Neural cell (in vitro differentiated cells): ENCODE data around the gene ZXDA. TPM values are rescaled to one million over a fixed set of nuclear protein-coding genes. Genes with fewer than 3 reads are reported as not detected.
"Not testable (repeated sequence)": the region's sequence is repeated elsewhere in the genome, so short reads cannot be mapped to it uniquely, and the experiment has no call there.

ENCODE experiments used
- H2AFZ ChIP-seq: fragments of 200-600, 300-800 bp; sonication (generic), shearing (Covaris generic); 2 replicates; pipeline ENCODE4 v1.6.0; 2014; ENCODE audit warnings: low read depth, mild to moderate bottlenecking, antibody characterized with exemption, low read length, moderate library complexity
- H3F3A ChIP-seq: fragments of 200-600 bp; shearing (Covaris generic); 2 replicates; pipeline ENCODE4 v1.6.1; 2016; ENCODE audit warnings: mild to moderate bottlenecking, moderate library complexity, mixed read lengths, antibody characterized with exemption, low read length; ENCODE audit not compliant: insufficient read depth, poor library complexity, severe bottlenecking
- H3K27ac ChIP-seq: fragments of 200-600, 300-800 bp; sonication (generic), shearing (Covaris generic); 2 replicates; pipeline ENCODE4 v1.5.1; 2014; ENCODE audit warnings: mild to moderate bottlenecking, low read length, moderate library complexity
- H3K27me3 ChIP-seq: fragments of 300-800, 200-600 bp; sonication (generic), shearing (Covaris generic); 2 replicates; pipeline ENCODE4 v1.6.0; 2014; ENCODE audit warnings: mild to moderate bottlenecking, low read depth, low read length, moderate library complexity; ENCODE audit not compliant: insufficient read depth
- H3K36me3 ChIP-seq: fragments of 300-800, 200-600 bp; sonication (generic), shearing (Covaris generic); 2 replicates; pipeline ENCODE4 v1.5.1; 2014; ENCODE audit warnings: mild to moderate bottlenecking, antibody characterized with exemption, low read length, moderate library complexity; ENCODE audit not compliant: insufficient read depth
- H3K4me2 ChIP-seq: fragments of 300-800, 200-600 bp; sonication (generic), shearing (Covaris generic); 2 replicates; pipeline ENCODE4 v1.6.0; 2014; ENCODE audit warnings: mild to moderate bottlenecking, low read length
- H3K4me3 ChIP-seq: fragments of 300-800, 200-600 bp; sonication (generic), shearing (Covaris generic); 2 replicates; pipeline ENCODE4 v1.5.1; 2014; ENCODE audit warnings: mild to moderate bottlenecking, low read length, moderate library complexity
- H3K79me2 ChIP-seq: fragments of 200-600 bp; shearing (Covaris generic); replicated peaks from 2 replicates; pipeline ENCODE4 v1.6.0; 2014; ENCODE audit warnings: mild to moderate bottlenecking, low read length, moderate library complexity; ENCODE audit not compliant: insufficient read depth
- H3K9ac ChIP-seq: fragments of 300-800, 200-600 bp; sonication (generic), shearing (Covaris generic); 2 replicates; pipeline ENCODE4 v1.6.1; 2016; ENCODE audit warnings: mild to moderate bottlenecking, low read length, mixed read lengths
- H3K9me2 ChIP-seq: fragments of 200-600 bp; shearing (Covaris generic); 2 replicates; pipeline ENCODE4 v1.6.1; 2016; ENCODE audit warnings: mild to moderate bottlenecking, low read length, mixed read lengths; ENCODE audit not compliant: insufficient read depth
- H3K9me3 ChIP-seq: fragments of 200-600, 300-800 bp; sonication (generic), shearing (Covaris generic); 2 replicates; pipeline ENCODE4 v1.6.1; 2016; ENCODE audit warnings: mild to moderate bottlenecking, mixed run types, low read length, moderate library complexity, mixed read lengths
- H4K20me1 ChIP-seq: fragments of 200-600 bp; shearing (Covaris generic); 2 replicates; pipeline ENCODE4 v1.6.1; 2016; ENCODE audit warnings: mild to moderate bottlenecking, mixed run types; ENCODE audit not compliant: insufficient read depth
- EZH2 ChIP-seq: fragments of 200-600, 300-800 bp; shearing (Covaris generic), sonication (generic); IDR thresholded peaks from 2 replicates; pipeline ENCODE4 v1.6.1; 2014; ENCODE audit warnings: antibody characterized with exemption, low read length, borderline replicate concordance, mild to moderate bottlenecking; ENCODE audit not compliant: insufficient read depth, poor library complexity, severe bottlenecking
- REST ChIP-seq: IDR thresholded peaks from 2 replicates; pipeline ENCODE4 v1.6.1; 2012; ENCODE audit warnings: borderline replicate concordance
- TAF1 ChIP-seq: IDR thresholded peaks from 2 replicates; pipeline ENCODE4 v1.6.1; 2012; ENCODE audit warnings: low read depth
- polyA plus RNA-seq: library from polyadenylated mRNA; depleted of rRNA; stranded (reverse); fragments of >200 nt; gene quantifications from 2 replicates; pipeline ENCODE4 v1.2.3, GENCODE V29; 2014

Gene ZXDA
- polyA plus RNA-seq, 1 donor from 2014 or later, result not detected

GRCh38 chrX:57918750-57919436, 8.6 kb upstream of the ZXDA start:
- Histone ChIP-seq H3K27ac (no peak overlapping the region), H3K4me2 (no peak overlapping the region), H3K36me3 (no peaks in the 10 kb centered on the region), H3K9me2 (no peaks in the 10 kb centered on the region), H3K27me3 (no peaks in the 10 kb centered on the region), H3K9me3 (no peaks in the 10 kb centered on the region), H3K79me2 (no peaks in the 10 kb centered on the region), H3K4me3 (no peak overlapping the region), H3K9ac (no peak overlapping the region), H2AFZ (no peak overlapping the region), H4K20me1 (no peaks in the 10 kb centered on the region), H3F3A (no peaks in the 10 kb centered on the region)
- no peak for TF ChIP-seq TAF1

- Histone ChIP-seq H3K4me3 (no peak overlapping the region), H3K36me3 (no peaks in the 10 kb centered on the region), H2AFZ (no peak overlapping the region), H3K9ac (no peak overlapping the region), H3K9me3 (no peaks in the 10 kb centered on the region), H3K4me2 (no peak overlapping the region), H3K27me3 (no peaks in the 10 kb centered on the region), H3F3A (no peaks in the 10 kb centered on the region), H3K9me2 (no peaks in the 10 kb centered on the region), H4K20me1 (no peaks in the 10 kb centered on the region), H3K79me2 (no peaks in the 10 kb centered on the region), H3K27ac (no peak overlapping the region)
- TF ChIP-seq EZH2, result no peak
- TF ChIP-seq REST, result no peak
These were observed 5.4 kb upstream of the ZXDA start for GRCh38 chrX:57915680-57916079.

- H3K9me3 ChIP-seq, H2AFZ ChIP-seq, H3K9me2 ChIP-seq, H3K4me3 ChIP-seq, H3K79me2 ChIP-seq, H3K27me3 ChIP-seq, H3F3A ChIP-seq, H4K20me1 ChIP-seq, H3K4me2 ChIP-seq, H3K36me3 ChIP-seq, H3K27ac ChIP-seq, H3K9ac ChIP-seq: not testable (repeated sequence)
These were observed 517 bp downstream of the ZXDA start for GRCh38 chrX:57909595-57910286.

GRCh38 chrX:57908972-57909594, 1.2 kb downstream of the ZXDA start:
- H3K9me3 ChIP-seq, H3K9ac ChIP-seq, H3K9me2 ChIP-seq, H3K27me3 ChIP-seq, H3K4me2 ChIP-seq, H2AFZ ChIP-seq, H3F3A ChIP-seq, H3K4me3 ChIP-seq, H3K79me2 ChIP-seq, H3K27ac ChIP-seq, H4K20me1 ChIP-seq, H3K36me3 ChIP-seq: not testable (repeated sequence)
